CD4-positive, alpha-beta T cell treated with Interleukin-17A for 1 hour (primary cell): ENCODE measurements around the gene PMP22.

Experiments
- DNase-seq: peaks from one replicate; pipeline ENCODE4 v3.0.0-alpha.2; 2020

PMP22 gene

GRCh38 chr17:15265131-15265530, at the start of gene PMP22:
Gene PMP22 (minus strand): TSS chr17:15265326. CDS start chr17:15260727, 4,599 bp downstream.
- DNase-seq: no peak

GRCh38 chr17:15311996-15312395, 46.9 kb upstream of the PMP22 start:
- DNase-seq: no peak

GRCh38 chr17:15309793-15310192, 44.7 kb upstream of the PMP22 start:
- DNase-seq: no peak

- DNase-seq: no peak
These were observed 44.1 kb upstream of the PMP22 start for GRCh38 chr17:15309236-15309635.

GRCh38 chr17:15308758-15309157, 43.6 kb upstream of the PMP22 start:
- DNase-seq: no peak

GRCh38 chr17:15307710-15308111, 42.6 kb upstream of the PMP22 start:
- DNase-seq: no peak

GRCh38 chr17:15303851-15304250, 38.7 kb upstream of the PMP22 start:
- DNase-seq: no peak

GRCh38 chr17:15303268-15303667, 38.1 kb upstream of the PMP22 start:
- DNase-seq: no peak

- DNase-seq: no peak
These were observed 36.7 kb upstream of the PMP22 start for GRCh38 chr17:15301845-15302244.

- DNase-seq: no peak
These were observed 33.0 kb upstream of the PMP22 start for GRCh38 chr17:15298176-15298575.

- no peak for DNase-seq
These were observed 28.4 kb upstream of the PMP22 start for GRCh38 chr17:15293558-15293957.

GRCh38 chr17:15291674-15292361, 26.7 kb upstream of the PMP22 start:
- DNase-seq: no peak

- DNase-seq: no peak
These were observed 25.5 kb upstream of the PMP22 start for GRCh38 chr17:15290605-15291004.

- no peak for DNase-seq
These were observed 24.4 kb upstream of the PMP22 start for GRCh38 chr17:15289285-15290183.

GRCh38 chr17:15288859-15289258, 23.7 kb upstream of the PMP22 start:
- DNase-seq: no peak

- DNase-seq: no peak
These were observed 22.6 kb upstream of the PMP22 start for GRCh38 chr17:15287538-15288267.

- no peak for DNase-seq
These were observed 20.3 kb upstream of the PMP22 start for GRCh38 chr17:15285466-15285865.

- DNase-seq: no peak
These were observed 19.4 kb upstream of the PMP22 start for GRCh38 chr17:15284537-15284936.

- no peak for DNase-seq
These were observed 19.0 kb upstream of the PMP22 start for GRCh38 chr17:15284107-15284506.

- no peak for DNase-seq
These were observed 16.8 kb upstream of the PMP22 start for GRCh38 chr17:15281909-15282308.

GRCh38 chr17:15278924-15279477, 13.9 kb upstream of the PMP22 start:
- DNase-seq: no peak

- no peak for DNase-seq
These were observed 13.3 kb upstream of the PMP22 start for GRCh38 chr17:15278380-15278779.

- no peak for DNase-seq
These were observed 8.9 kb upstream of the PMP22 start for GRCh38 chr17:15274017-15274416.
